GM21576 (cell line): ENCODE measurements around the gene MCM6.
A peak's percentile ranks its signal among the peaks of the same experiment; 100 is the strongest.

Source experiments
- ATAC-seq: cut with Tn5 transposase; IDR thresholded peaks from one replicate; pipeline ENCODE4 v1.9.1; 2021; ENCODE audit warnings: mild to moderate bottlenecking, moderate library complexity; ENCODE audit not compliant: unreplicated experiment

Gene MCM6

DNA sequence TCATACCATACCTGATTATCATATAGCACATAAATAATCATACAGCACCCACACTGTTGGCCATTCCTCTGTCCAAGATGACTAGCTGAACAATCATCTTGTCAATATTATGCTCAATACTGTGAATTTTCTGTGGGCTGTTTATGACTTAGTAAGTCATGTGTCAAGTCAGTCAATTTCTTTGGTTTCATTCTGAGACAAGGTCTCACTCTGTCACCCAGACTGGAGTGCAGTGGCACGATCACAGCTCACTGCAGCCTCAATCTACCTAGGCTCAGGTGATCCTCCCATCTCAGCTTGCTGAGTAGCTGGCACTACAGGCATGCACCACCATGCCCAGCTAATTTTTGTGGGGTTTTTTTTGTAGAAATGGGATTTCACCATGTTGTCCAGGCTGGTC, 5.7 kb downstream of the MCM6 start:
- peak; percentile 45 for ATAC-seq

GRCh38 chr2:135863233-135863632, 13.0 kb downstream of the MCM6 start:
- no peak for ATAC-seq

- ATAC-seq: no peak
Measured at GRCh38 chr2:135862718-135863117, 13.5 kb downstream of the MCM6 start.

DNA sequence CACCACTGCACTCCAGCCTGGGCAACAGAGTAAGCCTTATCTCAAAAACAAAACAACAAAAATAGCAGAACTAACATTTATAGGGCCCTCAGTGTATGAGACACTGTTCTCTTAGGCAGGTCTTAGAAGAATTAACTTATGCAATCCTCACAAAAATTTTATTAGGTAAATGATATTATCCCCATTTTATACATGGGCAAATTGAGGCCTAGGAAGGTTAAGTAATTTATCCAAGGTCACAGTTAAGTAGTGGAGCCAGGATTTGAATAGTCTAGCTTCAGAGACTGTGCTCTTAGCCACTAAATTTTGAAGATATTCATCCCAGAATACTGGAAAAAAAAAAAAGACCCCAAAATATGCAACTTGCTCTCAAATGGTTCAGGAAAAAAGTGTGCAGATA, 22.8 kb downstream of the MCM6 start:
- ATAC-seq: no peak

GRCh38 chr2:135851858-135852257, 24.4 kb downstream of the MCM6 start:
- no peak for ATAC-seq

DNA sequence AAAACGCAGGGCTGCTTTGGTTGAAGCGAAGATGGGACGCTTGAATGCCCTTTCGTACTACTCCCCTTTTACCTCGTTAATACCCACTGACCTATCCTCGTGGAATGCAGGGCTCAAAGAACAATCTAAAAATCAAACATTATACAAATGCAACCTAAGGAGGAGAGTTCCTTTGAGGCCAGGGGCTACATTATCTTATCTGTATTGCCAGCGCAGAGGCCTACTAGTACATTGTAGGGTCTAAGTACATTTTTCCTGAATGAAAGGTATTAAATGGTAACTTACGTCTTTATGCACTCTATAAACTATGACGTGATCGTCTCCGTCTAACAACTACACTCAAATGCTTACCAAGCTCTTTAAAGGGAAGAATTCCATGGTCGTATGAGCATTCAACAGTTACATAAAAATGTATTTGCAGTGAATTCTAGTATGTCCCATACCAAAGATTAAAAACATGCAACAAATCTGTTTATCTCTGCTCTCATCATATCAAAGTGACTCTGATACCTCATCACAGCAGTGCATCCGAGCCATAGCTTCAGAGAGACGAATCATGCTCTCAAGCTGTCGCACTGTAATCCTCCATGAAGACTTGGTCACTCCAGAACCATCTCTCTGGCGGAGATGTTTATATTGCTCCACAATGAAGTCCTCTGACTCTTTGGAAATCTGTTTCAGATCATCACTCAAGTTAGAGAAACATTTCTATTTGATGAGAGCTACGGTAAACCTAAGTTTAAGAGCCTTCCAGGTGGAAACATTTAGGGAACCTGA, 25.2 kb downstream of the MCM6 start:
- no peak for ATAC-seq

DNA sequence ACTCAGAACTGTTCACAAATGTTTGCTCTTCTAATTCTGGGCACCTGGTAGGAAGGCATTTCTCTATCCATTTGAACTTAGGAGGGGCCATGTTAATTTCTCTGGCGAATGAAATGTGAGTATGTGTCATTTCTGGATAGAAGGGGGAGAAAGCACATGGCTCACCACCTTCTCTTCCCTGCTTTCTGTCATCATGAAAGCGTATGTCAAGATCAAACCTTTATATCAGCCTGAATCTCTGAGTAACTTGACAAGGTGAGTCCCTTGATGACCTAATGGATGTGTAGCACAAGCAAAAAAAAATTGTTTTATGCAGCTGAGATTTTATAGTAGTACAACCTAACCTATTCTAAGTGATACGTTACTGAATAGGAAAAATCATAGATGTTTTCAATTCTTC, 27.2 kb downstream of the MCM6 start:
- no peak for ATAC-seq

- no peak for ATAC-seq
Measured at GRCh38 chr2:135845997-135846396, 30.2 kb downstream of the MCM6 start.

- no peak for ATAC-seq
Measured at GRCh38 chr2:135845257-135845656, 31.0 kb downstream of the MCM6 start.

DNA sequence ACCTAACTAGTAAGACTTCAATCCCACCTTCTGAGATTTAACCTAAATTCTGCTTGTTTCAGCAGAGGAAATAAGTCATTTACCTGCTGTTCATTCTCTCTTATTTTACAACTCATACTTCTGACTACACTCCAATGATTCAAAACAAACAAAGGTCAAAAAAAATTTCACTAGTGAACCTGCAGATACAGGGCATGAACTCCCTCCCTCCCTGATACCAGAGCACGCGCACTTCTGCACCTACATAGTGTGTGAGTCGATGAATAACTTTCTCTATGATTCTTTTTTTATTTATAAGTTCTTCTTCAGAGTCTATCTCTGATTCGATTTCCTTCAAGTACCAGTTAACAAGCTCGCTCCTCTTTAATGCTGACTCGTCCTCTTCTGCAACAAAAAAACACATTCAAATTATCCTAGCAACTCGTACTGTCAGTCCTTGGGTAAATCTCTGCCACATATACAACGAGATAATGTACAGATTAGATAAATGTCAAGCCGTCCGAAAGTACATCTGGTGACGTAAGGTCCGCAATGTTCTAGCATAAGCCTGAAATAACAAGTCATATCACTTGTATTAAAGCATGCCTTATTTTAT, 31.8 kb downstream of the MCM6 start:
- no peak for ATAC-seq

- no peak for ATAC-seq
Measured at GRCh38 chr2:135843671-135844070, 32.6 kb downstream of the MCM6 start.

DNA sequence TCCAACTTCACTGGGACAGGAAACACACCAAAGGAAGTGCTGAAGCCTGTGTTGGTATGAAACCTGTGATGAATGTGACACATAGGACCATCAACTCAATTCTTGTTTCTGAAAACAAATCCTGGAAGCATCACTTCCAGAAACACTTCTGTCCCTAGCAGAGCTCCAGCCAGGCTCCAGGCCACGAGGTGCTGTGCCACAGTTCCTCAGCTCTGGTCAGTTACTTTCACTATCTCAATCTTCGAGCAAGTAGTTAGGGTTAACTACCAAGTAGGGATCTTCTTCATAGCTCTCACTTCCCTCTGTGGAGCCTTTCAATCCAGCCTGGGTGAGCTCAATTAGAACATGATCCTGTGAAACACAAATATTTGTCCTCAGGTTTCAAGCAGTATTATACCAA, 35.6 kb downstream of the MCM6 start:
- no peak for ATAC-seq

DNA sequence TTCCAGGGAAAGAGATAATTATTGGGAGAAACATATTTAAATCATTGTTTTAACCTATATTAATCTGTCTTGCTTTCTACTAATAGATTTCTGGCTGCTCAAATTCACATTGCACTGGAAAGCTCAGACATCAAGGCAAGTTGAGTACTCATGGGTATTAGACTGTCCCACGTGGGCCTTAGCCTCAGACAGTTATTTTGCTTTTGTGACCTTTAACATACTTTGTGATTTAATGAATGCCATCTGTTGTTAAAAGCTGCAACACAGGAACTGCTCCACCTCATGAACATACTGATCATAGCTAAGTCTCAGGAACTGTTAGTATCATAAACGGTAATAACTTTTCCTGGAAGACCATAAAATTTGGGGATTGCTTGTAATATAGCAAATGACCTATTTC, 36.5 kb downstream of the MCM6 start:
- ATAC-seq: no peak

GRCh38 chr2:135838502-135838901, 37.7 kb downstream of the MCM6 start:
- ATAC-seq: no peak

DNA sequence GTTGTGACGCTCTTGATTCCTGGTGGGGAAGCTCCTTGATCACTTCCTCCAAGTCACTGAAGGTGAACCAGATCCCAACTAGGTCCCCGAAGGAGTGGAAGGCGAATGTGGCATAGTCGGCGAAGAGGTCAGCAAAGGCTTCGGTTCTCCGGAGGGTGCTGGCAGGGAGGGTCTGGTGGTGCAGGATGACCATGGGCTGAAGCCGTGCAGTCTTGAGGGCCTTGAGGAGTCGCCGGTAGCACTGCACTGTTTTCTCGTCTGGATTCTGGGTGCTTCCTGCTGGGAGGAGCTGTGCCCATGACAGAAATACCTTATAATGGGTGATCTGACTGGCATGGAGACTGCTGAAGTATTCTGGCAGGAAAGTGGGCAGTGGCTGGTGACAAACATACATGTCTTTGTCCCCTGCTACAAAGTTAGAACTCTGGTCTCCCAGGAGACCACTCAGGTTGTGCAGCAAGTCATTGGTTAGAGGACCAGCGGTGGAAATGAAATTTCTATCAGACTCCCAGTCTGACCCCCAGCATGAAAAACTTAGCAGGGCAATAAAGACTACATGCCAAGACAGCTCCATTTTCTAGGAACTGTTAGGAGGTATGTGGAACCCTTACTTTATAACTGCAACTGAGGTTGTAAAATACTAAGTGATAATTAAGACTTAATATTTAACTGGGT, 39.5 kb downstream of the MCM6 start, which contains the start of gene LCT:
LCT (minus strand) TSS at position 589 of the 675 bp plus-strand sequence; CDS start at position 574, 15 bp downstream.
- ATAC-seq: no peak

DNA sequence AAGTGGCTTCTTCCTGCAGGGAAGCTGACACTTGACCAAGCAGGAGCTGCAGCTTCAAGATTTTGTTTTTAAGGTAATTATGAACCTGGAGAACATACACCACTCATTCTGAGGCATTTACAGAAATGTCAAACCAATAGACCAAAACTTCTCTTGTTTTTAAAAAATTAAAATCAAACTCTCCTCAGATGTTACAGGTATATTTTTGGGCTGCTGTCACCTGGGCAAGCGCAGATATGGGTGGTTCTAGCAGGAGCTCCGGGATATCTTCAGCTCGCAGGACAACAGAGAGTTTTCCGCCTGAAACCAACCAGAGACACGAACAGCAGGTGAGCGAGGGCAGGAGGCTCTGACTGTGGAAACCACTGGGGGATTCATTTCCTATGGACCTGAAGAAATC, 43.4 kb downstream of the MCM6 start:
- no peak for ATAC-seq

- ATAC-seq: no peak
Measured at GRCh38 chr2:135831180-135831812, 44.9 kb downstream of the MCM6 start.

DNA sequence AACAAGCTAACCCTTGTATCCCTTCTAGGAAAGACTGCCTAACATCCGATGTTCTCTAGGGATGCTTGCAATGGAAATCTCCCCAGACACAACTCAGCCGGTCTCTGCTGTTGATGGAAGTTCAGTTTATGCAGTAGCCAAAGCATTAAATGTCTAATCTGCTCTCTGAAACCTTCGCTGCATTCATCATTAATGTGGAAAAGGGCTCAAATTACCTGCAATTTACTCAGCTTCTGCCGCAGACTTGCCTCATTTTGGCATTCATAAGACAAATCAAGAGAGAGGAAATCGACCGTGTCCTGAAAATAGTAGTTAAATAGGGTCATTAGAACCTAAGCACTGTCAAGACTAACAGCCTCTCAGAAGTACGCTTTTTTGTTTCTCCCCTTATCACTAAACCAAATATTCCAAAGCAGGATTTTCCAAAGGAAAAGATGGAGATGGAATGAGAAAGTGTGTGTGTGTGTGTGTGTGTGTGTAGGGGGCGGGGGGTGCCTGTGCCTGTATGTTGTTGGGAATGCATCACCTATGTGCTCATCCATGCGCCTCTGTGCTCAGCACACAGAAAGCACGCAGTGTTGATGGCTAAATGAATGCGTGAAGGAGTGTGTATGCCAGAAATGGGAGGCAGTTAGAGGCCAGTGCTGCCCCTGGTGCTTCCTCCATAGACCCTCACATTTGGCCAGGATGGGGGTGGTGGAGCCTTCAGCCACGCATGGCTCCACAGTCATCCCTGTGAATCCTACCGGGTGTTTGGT, 46.7 kb downstream of the MCM6 start:
- ATAC-seq: no peak

DNA sequence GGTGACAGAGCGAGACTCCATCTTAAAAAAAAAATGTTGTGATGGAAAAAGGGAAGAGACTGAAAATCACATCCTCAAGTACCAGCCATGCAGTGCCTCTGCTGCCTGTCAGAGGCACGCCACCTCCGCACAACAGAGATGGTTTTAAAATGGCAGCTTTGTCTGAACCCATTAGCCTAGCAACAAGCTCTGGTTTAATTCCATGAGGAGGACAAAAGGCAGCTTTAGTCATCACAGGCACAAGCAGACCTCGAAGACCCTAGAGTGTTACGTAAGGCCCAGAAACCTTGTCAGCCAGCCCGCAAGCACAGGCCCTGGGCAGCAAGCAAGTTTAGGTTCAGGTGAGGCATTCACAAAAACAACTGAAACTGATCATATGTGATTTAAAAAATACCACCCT, 49.7 kb downstream of the MCM6 start:
- ATAC-seq: no peak

GRCh38 chr2:135825550-135826176, 50.6 kb downstream of the MCM6 start:
- ATAC-seq: no peak
